GM08714 (cell line): Measurements from ENCODE around the gene PCDHGA1.

Experiments
- H3K4me3 ChIP-seq: fragments of 200-500 bp; sonication (Bioruptor generic); 2 replicates; pipeline ENCODE4 v1.5.1; 2014; ENCODE audit warnings: mild to moderate bottlenecking, low read length, inconsistent platforms
- ZNF274 ChIP-seq: IDR thresholded peaks from 2 replicates; pipeline ENCODE4 v1.6.1; 2012; ENCODE audit warnings: mild to moderate bottlenecking, low read depth, low read length

PCDHGA1 gene

GRCh38 chr5:141490271-141490670 is 160.0 kb downstream of the PCDHGA1 start:
- no peak for TF ChIP-seq ZNF274
- no peak overlapping the region for H3K4me3 ChIP-seq

- no peak overlapping the region for H3K4me3 ChIP-seq
- no peak for TF ChIP-seq ZNF274
Measured at GRCh38 chr5:141490771-141491170, 160.5 kb downstream of the PCDHGA1 start.

DNA sequence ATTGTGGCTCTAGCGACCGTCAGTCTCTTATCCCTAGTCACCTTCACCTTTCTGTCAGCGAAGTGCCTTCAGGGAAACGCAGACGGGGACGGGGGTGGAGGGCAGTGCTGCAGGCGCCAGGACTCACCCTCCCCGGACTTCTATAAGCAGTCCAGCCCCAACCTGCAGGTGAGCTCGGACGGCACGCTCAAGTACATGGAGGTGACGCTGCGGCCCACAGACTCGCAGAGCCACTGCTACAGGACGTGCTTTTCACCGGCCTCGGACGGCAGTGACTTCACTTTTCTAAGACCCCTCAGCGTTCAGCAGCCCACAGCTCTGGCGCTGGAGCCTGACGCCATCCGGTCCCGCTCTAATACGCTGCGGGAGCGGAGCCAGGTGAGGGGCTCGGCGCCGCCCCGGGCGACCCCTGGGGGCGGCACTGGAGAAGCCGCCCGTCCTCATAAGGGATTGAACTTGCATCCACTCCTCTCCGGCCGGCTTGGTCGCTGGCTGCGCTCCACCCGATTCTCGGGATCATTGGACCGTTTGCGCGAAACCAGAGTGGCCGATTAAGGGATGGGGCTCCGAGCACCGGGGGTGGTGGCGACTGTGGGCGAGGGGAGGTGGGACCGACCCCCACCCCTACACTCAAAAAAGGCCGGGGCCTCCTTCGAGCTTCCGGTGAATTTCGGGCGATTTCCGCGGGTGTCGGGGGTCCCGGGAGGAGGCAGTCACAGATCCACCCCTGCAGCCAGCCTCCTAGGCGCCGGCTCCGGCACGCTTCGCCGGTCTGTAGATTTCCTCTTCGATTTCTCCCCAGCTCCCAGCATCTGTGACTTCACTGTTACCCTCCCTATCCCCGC is 161.2 kb downstream of the PCDHGA1 start:
- no peak for TF ChIP-seq ZNF274
- no peak overlapping the region; the same call in 1 of the 2 replicates for H3K4me3 ChIP-seq

DNA sequence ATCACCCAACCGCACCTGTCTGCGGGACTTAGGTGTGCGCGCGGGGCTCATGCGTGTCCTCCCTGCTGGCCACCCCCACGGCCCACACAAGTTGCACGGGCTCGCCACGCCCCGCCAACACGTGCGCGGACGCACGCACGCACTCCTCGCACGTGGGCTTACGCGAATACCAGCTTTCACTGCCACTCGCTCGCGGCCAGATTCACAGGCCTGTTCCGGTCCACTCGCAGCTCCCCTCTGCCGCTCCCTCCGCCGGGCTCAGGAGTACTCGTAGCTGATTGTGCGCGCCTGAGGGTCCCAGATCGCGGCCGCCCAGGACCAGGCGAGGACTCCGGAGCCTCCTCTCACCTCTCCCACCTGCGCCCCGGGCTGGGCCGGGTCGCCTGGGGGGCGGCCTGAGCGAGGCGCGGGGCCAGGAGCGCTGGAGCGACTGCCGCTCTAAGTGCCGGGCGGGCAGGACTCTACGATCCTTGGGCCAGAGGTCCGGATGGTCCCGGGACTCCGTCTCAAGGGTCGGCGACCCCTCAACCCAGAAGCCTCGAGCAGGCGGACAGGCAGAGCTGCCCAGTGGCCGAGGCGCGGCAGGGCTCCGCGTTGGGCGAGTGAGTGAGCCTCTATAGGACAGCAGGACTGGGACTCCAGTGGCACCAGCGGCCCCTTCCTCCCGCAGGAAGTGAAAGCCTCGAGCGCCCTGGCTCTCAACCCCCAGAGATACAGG is 162.0 kb downstream of the PCDHGA1 start:
- no peak overlapping the region; the same call in 1 of the 2 replicates for H3K4me3 ChIP-seq
- no peak for TF ChIP-seq ZNF274

DNA sequence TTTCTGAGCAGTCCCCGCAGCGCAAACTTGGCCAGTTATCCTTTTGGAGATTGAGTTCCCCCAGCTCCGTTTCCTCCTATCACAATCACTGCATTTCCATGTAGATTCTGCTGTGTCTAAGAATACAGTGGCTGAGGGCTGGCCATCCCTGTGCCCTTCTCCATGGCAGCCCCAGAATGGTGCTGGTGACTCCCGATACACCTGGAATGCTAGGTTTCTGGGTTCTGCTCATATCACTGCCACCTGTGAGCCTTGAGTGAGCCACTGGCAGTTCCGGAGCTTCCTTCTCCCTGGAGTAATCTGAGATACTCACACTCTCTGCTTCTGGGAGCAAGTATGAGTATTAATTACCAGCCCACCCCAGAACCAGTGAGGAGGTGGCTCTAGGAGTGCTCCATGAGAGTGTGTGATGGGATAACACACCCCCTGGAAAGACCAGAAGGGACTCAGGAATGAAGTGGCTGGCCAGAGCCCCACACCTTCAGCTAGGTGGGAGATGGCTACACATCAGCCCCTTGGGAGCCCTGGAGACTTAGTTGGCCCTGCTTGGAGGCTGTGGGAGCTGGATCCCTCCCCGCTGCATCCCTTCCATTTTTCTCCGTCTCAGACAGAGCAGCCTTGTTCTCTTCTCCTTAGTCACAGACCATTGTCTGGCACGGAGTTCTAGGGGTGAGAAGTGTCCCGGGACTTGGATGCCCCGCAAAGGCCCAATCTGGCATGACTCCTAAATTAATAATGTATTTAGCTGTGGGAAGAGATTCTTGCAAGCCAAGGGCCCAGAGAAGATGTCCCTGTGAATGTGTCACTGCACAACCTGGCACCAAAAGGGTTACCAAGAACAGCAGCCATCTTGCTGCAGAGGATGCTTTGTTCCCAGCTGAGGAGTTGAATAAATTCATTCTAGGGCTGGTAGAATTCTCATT is 163.4 kb downstream of the PCDHGA1 start:
- no peak overlapping the region for H3K4me3 ChIP-seq
- TF ChIP-seq ZNF274, result no peak

DNA sequence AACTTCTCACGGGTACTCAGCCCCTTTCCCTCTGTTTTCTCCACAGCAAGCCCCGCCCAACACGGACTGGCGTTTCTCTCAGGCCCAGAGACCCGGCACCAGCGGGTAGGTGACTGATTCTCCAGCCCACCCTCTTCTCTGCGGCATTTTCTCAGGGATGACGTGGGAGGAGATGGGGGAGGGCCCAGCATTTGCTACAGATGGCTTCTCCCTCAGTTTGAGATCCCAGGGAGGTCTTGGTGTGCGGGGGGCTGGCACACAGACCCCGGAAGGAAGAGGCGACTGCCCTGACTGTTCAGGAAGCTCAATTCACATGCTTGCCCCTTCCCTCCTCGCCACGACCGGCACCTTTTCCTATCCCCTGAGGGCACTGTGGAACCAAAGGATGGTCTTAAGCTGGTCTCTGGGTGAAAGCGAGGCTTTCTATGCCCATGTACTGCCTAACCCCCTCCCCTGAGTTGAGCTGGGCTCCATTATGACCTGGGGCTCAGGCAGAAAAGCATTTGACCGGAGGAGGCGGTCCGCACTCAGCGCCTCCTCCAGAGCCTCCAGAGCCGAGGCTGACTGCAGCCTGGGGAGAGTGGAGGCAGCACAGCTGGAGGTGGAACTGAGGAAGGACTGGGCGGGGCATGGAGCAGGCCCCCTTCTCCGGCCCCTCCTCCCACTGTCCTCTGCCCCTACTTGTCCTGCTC is 164.6 kb downstream of the PCDHGA1 start:
- no peak for TF ChIP-seq ZNF274
- no peak overlapping the region for H3K4me3 ChIP-seq

DNA sequence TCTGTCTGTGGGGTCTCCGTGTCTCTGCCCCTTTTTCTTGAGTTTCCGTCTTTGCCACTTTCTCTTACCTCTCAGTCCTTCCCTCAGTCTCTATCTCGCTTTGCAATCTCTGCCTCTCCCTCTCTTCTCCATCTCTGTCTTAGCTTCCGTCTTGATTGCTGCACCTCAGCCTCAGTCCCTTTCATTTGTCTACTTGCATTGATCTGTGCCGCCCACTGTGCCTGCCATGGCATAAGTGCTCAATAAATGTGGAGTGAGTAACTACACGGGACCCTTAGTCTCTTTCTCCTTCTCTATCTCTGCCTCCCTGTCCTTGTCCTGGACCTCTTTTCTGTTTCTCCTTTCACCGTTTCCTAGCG is 165.1 kb downstream of the PCDHGA1 start:
- H3K4me3 ChIP-seq, result no peak overlapping the region
- TF ChIP-seq ZNF274, result no peak

DNA sequence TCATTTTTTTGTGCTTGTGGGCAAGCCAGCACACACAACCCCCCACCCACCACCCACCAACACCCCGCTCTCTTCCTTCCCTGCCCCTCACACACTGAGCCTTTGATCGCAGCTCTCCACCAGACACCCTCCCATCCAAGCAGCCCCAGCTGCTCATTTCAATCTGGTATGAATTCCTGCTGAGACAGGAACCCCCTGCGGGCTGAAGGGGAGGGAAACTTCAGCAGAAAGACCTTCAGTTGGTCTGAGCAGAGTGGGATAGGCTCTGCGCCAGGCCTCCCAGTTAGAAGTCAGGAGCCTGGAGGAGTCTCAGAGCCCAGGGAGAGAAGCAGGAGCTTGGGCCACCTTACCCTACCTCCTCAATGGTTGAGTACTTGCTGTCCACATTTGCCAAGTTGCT is 165.7 kb downstream of the PCDHGA1 start:
- no peak overlapping the region for H3K4me3 ChIP-seq
- TF ChIP-seq ZNF274, result no peak

GRCh38 chr5:141501761-141502160 is 171.4 kb downstream of the PCDHGA1 start:
- no peak overlapping the region for H3K4me3 ChIP-seq
- no peak for TF ChIP-seq ZNF274

- no peak overlapping the region for H3K4me3 ChIP-seq
- no peak for TF ChIP-seq ZNF274
Measured at GRCh38 chr5:141503681-141504080, 173.4 kb downstream of the PCDHGA1 start.

- no peak overlapping the region for H3K4me3 ChIP-seq
Measured at GRCh38 chr5:141504216-141504615, 173.9 kb downstream of the PCDHGA1 start.

DNA sequence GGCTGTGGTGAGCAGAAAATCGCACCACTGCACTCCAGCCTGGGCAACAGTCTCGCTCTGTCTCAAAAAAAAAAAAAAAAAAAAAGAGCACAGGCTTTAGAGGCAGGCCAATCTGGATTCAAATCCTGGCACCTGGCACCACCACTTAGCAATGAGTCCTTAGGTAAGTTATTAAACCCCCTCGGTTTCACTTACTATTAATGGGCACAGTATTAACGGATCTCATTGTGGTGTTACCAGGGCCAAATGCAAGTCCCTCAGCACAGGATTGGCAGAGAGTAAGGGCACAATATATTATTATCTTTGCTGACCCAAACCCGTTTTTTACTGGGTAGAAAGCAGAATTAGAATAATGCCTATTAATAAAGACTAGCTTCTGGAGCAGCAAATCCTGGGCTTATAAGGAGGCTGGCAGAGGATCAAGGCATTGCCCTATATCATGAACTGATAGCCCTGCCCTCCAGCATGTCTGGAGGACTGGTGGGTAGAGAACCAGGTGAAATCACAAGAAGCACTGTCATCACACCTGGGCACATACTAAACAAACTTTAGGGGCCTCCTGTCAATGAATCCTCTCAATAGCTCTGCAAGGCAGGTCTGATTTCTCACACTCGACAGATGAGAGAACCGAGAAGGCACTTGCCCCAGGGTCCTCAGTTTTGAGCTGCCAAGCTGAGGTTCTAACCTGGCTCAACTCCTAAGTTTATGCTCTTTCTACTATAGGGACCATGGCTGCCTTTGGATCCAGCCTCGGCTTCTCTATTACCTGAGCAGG is 176.3 kb downstream of the PCDHGA1 start:
- H3K4me3 ChIP-seq, result no peak overlapping the region
- no peak for TF ChIP-seq ZNF274

More at GRCh38 chr5:141504216-141504615, 173.9 kb downstream of the PCDHGA1 start:
- TF ChIP-seq ZNF274, result no peak
